Keratinocyte (primary cell): ENCODE results near the gene TMEM221. TPM values are rescaled to one million over a fixed set of nuclear protein-coding genes. Genes with fewer than 3 reads are reported as not detected.

ENCODE experiments used
- DNase-seq: peaks from one replicate; pipeline ENCODE4 v3.0.0-alpha.2; 2011; ENCODE audit warnings: low read depth, missing footprints, low spot score
- FAIRE-seq: peaks from 2 replicates; lab custom pipeline; 2011; peaks lifted over from hg19 to GRCh38; lab: Jason Lieb, UNC
- H2AFZ ChIP-seq: 2 replicates; pipeline ENCODE4 v1.6.0; 2012; ENCODE audit warnings: low read length, control low read depth, inconsistent platforms; ENCODE audit not compliant: control insufficient read depth
- H3K27ac ChIP-seq: 2 replicates; pipeline ENCODE4 v1.5.1; 2011; ENCODE audit warnings: low read length; ENCODE audit not compliant: control insufficient read depth, insufficient read depth
- H3K27me3 ChIP-seq: 3 replicates; pipeline ENCODE4 v1.6.0; 2011; ENCODE audit warnings: low read length; ENCODE audit not compliant: control insufficient read depth, insufficient read depth; ENCODE audit errors: extremely low read depth
- H3K36me3 ChIP-seq, 2 experiments: 2 replicates in 1 of 2; 3 replicates in 1 of 2; pipeline ENCODE4 v1.5.1; 2011; ENCODE audit warnings: low read length in 2 of 2, mild to moderate bottlenecking in 1 of 2; ENCODE audit not compliant: control insufficient read depth in 2 of 2, insufficient read depth in 2 of 2; ENCODE audit errors: extremely low read depth in 1 of 2
- H3K4me1 ChIP-seq: 3 replicates; pipeline ENCODE4 v1.5.1; 2011; ENCODE audit warnings: low read length; ENCODE audit not compliant: control insufficient read depth, insufficient read depth; ENCODE audit errors: extremely low read depth
- H3K4me2 ChIP-seq: 3 replicates; pipeline ENCODE4 v1.6.0; 2011; ENCODE audit warnings: low read depth, low read length; ENCODE audit not compliant: control insufficient read depth, insufficient read depth; ENCODE audit errors: extremely low read depth
- H3K4me3 ChIP-seq, 3 experiments: fragments of 200-600 bp in 1 of 3; sonication (generic) in 1 of 3; 2 replicates in 2 of 3; 3 replicates in 1 of 3; pipeline ENCODE4 v1.5.1; 2011 to 2016; ENCODE audit warnings: low read length in 3 of 3, mild to moderate bottlenecking in 3 of 3, control low read depth in 2 of 3, inconsistent platforms in 1 of 3, low read depth in 1 of 3, mixed read lengths in 1 of 3, mixed run types in 1 of 3, moderate library complexity in 1 of 3; ENCODE audit not compliant: control insufficient read depth in 2 of 3, insufficient read depth in 2 of 3; ENCODE audit errors: extremely low read depth in 1 of 3
- H3K79me2 ChIP-seq: 2 replicates; pipeline ENCODE4 v1.6.0; 2012; ENCODE audit warnings: low read length; ENCODE audit not compliant: control insufficient read depth, insufficient read depth
- H3K9ac ChIP-seq: 3 replicates; pipeline ENCODE4 v1.6.0; 2011; ENCODE audit warnings: low read length; ENCODE audit not compliant: control insufficient read depth, insufficient read depth; ENCODE audit errors: extremely low read depth
- H3K9me1 ChIP-seq: 3 replicates; pipeline ENCODE4 v1.6.0; 2011; ENCODE audit warnings: low read length; ENCODE audit not compliant: control insufficient read depth, insufficient read depth; ENCODE audit errors: extremely low read depth
- H3K9me3 ChIP-seq: 2 replicates; pipeline ENCODE4 v1.5.1; 2012; ENCODE audit warnings: low read depth, low read length; ENCODE audit not compliant: control insufficient read depth
- H4K20me1 ChIP-seq: 3 replicates; pipeline ENCODE4 v1.6.0; 2011; ENCODE audit warnings: low read length; ENCODE audit not compliant: control insufficient read depth, insufficient read depth; ENCODE audit errors: extremely low read depth
- CTCF ChIP-seq, 3 experiments: IDR thresholded peaks in 1 of 3; conservative IDR thresholded peaks in 1 of 3; optimal IDR thresholded peaks in 1 of 3; 2 replicates in 2 of 3; 3 replicates in 1 of 3; pipeline versions ENCODE3 to v1.5.1; 2011; ENCODE audit warnings: low read length in 3 of 3, mild to moderate bottlenecking in 3 of 3, moderate library complexity in 2 of 3, control low read depth in 1 of 3, inconsistent platforms in 1 of 3; ENCODE audit not compliant: insufficient read depth in 2 of 3; ENCODE audit errors: extremely low read depth in 1 of 3
- EZH2 ChIP-seq: IDR thresholded peaks from one replicate; pipeline ENCODE4 v1.6.1; 2012; ENCODE audit warnings: inconsistent platforms, mild to moderate bottlenecking, low read length, moderate library complexity
- dilution Hi-C: fragments of 300-500 bp; cut with MboI; formaldehyde crosslinking; loops from one replicate; pipeline ENCODE4 v1.7.0; 2020; ENCODE audit warnings: low sequenced_read_pairs; ENCODE audit not compliant: extremely low pct_ligation_motif_present
- polyA plus RNA-seq, 5 experiments: library from polyadenylated mRNA; depleted of rRNA in 3 of 5; stranded (reverse) in 3 of 5; stranded (forward) in 1 of 5; unstranded in 1 of 5; fragments of >200 nt; gene quantifications; 1 replicate in 1 of 5; 2 replicates in 3 of 5; 3 replicates in 1 of 5; pipeline versions ENCODE4 v1.2.1 to v1.2.3, GENCODE V29; 2011 to 2012; ENCODE audit warnings: missing spikeins in 2 of 5, low read depth in 1 of 5, low replicate concordance in 1 of 5

Gene TMEM221
- polyA plus RNA-seq, 1 donor (not counting 4 experiments of a cell fraction or from before 2014, with no cell fraction given): 0.04 TPM

GRCh38 chr19:17414097-17414496 lies 34.4 kb downstream of the TMEM221 start:
- Histone ChIP-seq H3K36me3 (no peaks in the 10 kb centered on the region), H3K4me2 (no peak overlapping the region), H3K4me3 (no peak overlapping the region), H3K79me2 (no peaks in the 10 kb centered on the region), H3K9me1 (no peaks in the 10 kb centered on the region), H4K20me1 (no peaks in the 10 kb centered on the region), H3K9ac (no peak overlapping the region), H2AFZ (no peak overlapping the region), H3K27me3 (no peaks in the 10 kb centered on the region), H3K9me3 (no peaks in the 10 kb centered on the region), H3K27ac (no peak overlapping the region), H3K4me1 (peaks cover 2% of the 10 kb centered on the region)
- TF ChIP-seq EZH2: no peak
- no peak for TF ChIP-seq CTCF (optimal IDR thresholded peaks at IDR 0.05 in 1 of 3, IDR thresholded peaks at IDR 0.05 in 1 of 3, conservative IDR thresholded peaks at IDR 0.05 in 1 of 3; ENCODE audit: extremely low read depth in 1 of 3, insufficient read depth in 2 of 3, low read length in 3 of 3)
- no peak for FAIRE-seq
- no peak for DNase-seq
- dilution Hi-C loops: no loop called here

- no peak for FAIRE-seq
- dilution Hi-C loops: no loop called here
- no peak overlapping the region for H3K27ac ChIP-seq
Measured at GRCh38 chr19:17411801-17412200, 36.7 kb downstream of the TMEM221 start.

More at GRCh38 chr19:17411801-17412200, 36.7 kb downstream of the TMEM221 start:
- no peaks in the 10 kb centered on the region for H3K36me3 ChIP-seq
- H3K9me3 ChIP-seq: no peaks in the 10 kb centered on the region
- TF ChIP-seq CTCF (optimal IDR thresholded peaks at IDR 0.05 in 1 of 3, IDR thresholded peaks at IDR 0.05 in 1 of 3, conservative IDR thresholded peaks at IDR 0.05 in 1 of 3; ENCODE audit: extremely low read depth in 1 of 3, insufficient read depth in 2 of 3, low read length in 3 of 3) (no peak), EZH2 (no peak)
- H3K4me2 ChIP-seq: no peak overlapping the region
- H3K79me2 ChIP-seq: no peaks in the 10 kb centered on the region
- DNase-seq: no peak
- H3K4me3 ChIP-seq: no peak overlapping the region
- H3K9ac ChIP-seq: no peak overlapping the region
- H4K20me1 ChIP-seq: no peaks in the 10 kb centered on the region
- H3K4me1 ChIP-seq: no peaks in the 10 kb centered on the region
- no peak overlapping the region for H2AFZ ChIP-seq
- H3K27me3 ChIP-seq: no peaks in the 10 kb centered on the region
- H3K9me1 ChIP-seq: no peaks in the 10 kb centered on the region
